Ishikawa (cell line): ENCODE measurements around the gene SNCAIP.

Experiments
- CEBPB ChIP-seq: IDR thresholded peaks from 2 replicates; pipeline ENCODE4 v1.6.1; 2012
- EP300 ChIP-seq: IDR thresholded peaks from 2 replicates; pipeline ENCODE4 v1.6.1; 2012; ENCODE audit warnings: borderline replicate concordance
- NFIC ChIP-seq: IDR thresholded peaks from 2 replicates; pipeline ENCODE4 v1.6.1; 2012
- RAD21 ChIP-seq: IDR thresholded peaks from 2 replicates; pipeline ENCODE4 v1.6.1; 2012; ENCODE audit warnings: low read depth
- ZBTB7A ChIP-seq: IDR thresholded peaks from 2 replicates; pipeline ENCODE4 v1.6.1; 2012; ENCODE audit warnings: low read depth
- TF ChIP-seq, protein P1 (sequence below): IDR thresholded peaks from 2 replicates; pipeline ENCODE4 v1.6.1; 2012; ENCODE audit warnings: low read depth, mild to moderate bottlenecking
- TF ChIP-seq, protein P2 (sequence below): IDR thresholded peaks from 2 replicates; pipeline ENCODE4 v1.6.1; 2012

DNA sequence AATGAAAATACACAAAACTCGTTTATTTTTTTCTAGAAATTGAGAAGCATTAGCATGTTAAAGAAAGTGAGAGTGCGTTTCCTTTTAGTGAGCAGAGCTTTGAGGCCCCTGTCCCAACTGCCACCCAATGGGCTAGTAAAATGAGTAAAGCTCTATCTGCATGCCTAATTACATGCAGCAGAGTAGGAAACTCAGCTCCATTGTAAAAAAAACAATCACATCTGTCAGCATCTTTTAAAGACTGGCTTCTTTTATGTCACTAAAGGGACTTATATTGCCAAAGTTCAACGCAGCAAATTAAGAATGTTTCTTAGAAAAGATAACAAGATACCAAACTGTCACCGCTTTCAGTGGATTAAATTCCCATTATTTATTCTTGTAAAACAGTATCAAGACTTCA, 154.0 kb downstream of the SNCAIP start:
- no peak for TF ChIP-seq RAD21
- TF ChIP-seq EP300, result no peak
- TF ChIP-seq, protein P1, sequence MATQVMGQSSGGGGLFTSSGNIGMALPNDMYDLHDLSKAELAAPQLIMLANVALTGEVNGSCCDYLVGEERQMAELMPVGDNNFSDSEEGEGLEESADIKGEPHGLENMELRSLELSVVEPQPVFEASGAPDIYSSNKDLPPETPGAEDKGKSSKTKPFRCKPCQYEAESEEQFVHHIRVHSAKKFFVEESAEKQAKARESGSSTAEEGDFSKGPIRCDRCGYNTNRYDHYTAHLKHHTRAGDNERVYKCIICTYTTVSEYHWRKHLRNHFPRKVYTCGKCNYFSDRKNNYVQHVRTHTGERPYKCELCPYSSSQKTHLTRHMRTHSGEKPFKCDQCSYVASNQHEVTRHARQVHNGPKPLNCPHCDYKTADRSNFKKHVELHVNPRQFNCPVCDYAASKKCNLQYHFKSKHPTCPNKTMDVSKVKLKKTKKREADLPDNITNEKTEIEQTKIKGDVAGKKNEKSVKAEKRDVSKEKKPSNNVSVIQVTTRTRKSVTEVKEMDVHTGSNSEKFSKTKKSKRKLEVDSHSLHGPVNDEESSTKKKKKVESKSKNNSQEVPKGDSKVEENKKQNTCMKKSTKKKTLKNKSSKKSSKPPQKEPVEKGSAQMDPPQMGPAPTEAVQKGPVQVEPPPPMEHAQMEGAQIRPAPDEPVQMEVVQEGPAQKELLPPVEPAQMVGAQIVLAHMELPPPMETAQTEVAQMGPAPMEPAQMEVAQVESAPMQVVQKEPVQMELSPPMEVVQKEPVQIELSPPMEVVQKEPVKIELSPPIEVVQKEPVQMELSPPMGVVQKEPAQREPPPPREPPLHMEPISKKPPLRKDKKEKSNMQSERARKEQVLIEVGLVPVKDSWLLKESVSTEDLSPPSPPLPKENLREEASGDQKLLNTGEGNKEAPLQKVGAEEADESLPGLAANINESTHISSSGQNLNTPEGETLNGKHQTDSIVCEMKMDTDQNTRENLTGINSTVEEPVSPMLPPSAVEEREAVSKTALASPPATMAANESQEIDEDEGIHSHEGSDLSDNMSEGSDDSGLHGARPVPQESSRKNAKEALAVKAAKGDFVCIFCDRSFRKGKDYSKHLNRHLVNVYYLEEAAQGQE, result no peak
- no peak for TF ChIP-seq NFIC
- TF ChIP-seq ZBTB7A, result no peak
- TF ChIP-seq, protein P2, sequence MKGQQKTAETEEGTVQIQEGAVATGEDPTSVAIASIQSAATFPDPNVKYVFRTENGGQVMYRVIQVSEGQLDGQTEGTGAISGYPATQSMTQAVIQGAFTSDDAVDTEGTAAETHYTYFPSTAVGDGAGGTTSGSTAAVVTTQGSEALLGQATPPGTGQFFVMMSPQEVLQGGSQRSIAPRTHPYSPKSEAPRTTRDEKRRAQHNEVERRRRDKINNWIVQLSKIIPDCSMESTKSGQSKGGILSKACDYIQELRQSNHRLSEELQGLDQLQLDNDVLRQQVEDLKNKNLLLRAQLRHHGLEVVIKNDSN, result no peak
- TF ChIP-seq CEBPB, result no peak
